Measurements from ENCODE around the gene AHCY.
"Not testable (repeated sequence)": the region's sequence is repeated elsewhere in the genome, so short reads cannot be mapped to it uniquely, and the experiment has no call there.

Gene AHCY

GRCh38 chr20:34298294-34298784 is 4.8 kb downstream of the AHCY start:
- not testable (repeated sequence) for H3K27me3 Mint-ChIP-seq, DNase-seq, H3K36me3 Mint-ChIP-seq, H3K27ac Mint-ChIP-seq, H3K4me3 Mint-ChIP-seq, H3K9me3 Mint-ChIP-seq
- CTCF ChIA-PET: interaction anchor here (1.2 kb wide), 1 partner anchor 238 kb away, joined by 3 read pairs; no protein-coding TSS in a partner anchor
- H3K4me1 Mint-ChIP-seq: peaks cover 17% of the 10 kb centered on the region

- no peak overlapping the region for H3K4me3 Mint-ChIP-seq
- H3K36me3 Mint-ChIP-seq: peaks cover 20% of the 10 kb centered on the region
- DNase-seq: no peak
- CTCF ChIA-PET: interaction anchor here (2.0 kb wide), 1 partner anchor 17 kb away, joined by 7 read pairs; no protein-coding TSS in a partner anchor
- H3K9me3 Mint-ChIP-seq: no peaks in the 10 kb centered on the region
- no peaks in the 10 kb centered on the region for H3K27me3 Mint-ChIP-seq
- peaks cover 4% of the 10 kb centered on the region for H3K4me1 Mint-ChIP-seq
- H3K27ac Mint-ChIP-seq: no peak overlapping the region
Measured at GRCh38 chr20:34296468-34296867, 6.7 kb downstream of the AHCY start.

GRCh38 chr20:34295284-34295683 is 7.9 kb downstream of the AHCY start:
- no peak overlapping the region for H3K27ac Mint-ChIP-seq
- peaks cover 30% of the 10 kb centered on the region for H3K36me3 Mint-ChIP-seq
- H3K4me1 Mint-ChIP-seq: no peaks in the 10 kb centered on the region
- H3K4me3 Mint-ChIP-seq: no peak overlapping the region
- DNase-seq: no peak
- H3K27me3 Mint-ChIP-seq: no peaks in the 10 kb centered on the region
- CTCF ChIA-PET: interaction anchor here (0.5 to 2.0 kb wide), 4 partner anchors 18 to 474 kb away, joined by 3 to 7 read pairs (median 4); no protein-coding TSS in a partner anchor
- no peaks in the 10 kb centered on the region for H3K9me3 Mint-ChIP-seq

GRCh38 chr20:34294563-34294962 is 8.6 kb downstream of the AHCY start:
- H3K9me3 Mint-ChIP-seq: no peaks in the 10 kb centered on the region
- no peaks in the 10 kb centered on the region for H3K27me3 Mint-ChIP-seq
- CTCF ChIA-PET: interaction anchor here (0.7 to 1.1 kb wide), 2 partner anchors 229 to 475 kb away, joined by 3 to 5 read pairs; no protein-coding TSS in a partner anchor
- no peak overlapping the region for H3K27ac Mint-ChIP-seq
- H3K4me1 Mint-ChIP-seq: no peaks in the 10 kb centered on the region
- DNase-seq: no peak
- peaks cover 36% of the 10 kb centered on the region for H3K36me3 Mint-ChIP-seq
- H3K4me3 Mint-ChIP-seq: no peak overlapping the region

GRCh38 chr20:34293589-34293988 is 9.6 kb downstream of the AHCY start:
- no peak overlapping the region for H3K4me3 Mint-ChIP-seq
- H3K36me3 Mint-ChIP-seq: peaks cover 38% of the 10 kb centered on the region
- no peaks in the 10 kb centered on the region for H3K4me1 Mint-ChIP-seq
- no peaks in the 10 kb centered on the region for H3K9me3 Mint-ChIP-seq
- no peaks in the 10 kb centered on the region for H3K27me3 Mint-ChIP-seq
- DNase-seq: no peak
- H3K27ac Mint-ChIP-seq: no peak overlapping the region
- CTCF ChIA-PET: no interaction called here

- H3K4me3 Mint-ChIP-seq: no peak overlapping the region
- H3K27me3 Mint-ChIP-seq: no peaks in the 10 kb centered on the region
- H3K27ac Mint-ChIP-seq: peak overlapping the region; percentile 21
- CTCF ChIA-PET: no interaction called here
- no peak for DNase-seq
- H3K4me1 Mint-ChIP-seq: no peaks in the 10 kb centered on the region
- H3K9me3 Mint-ChIP-seq: no peaks in the 10 kb centered on the region
- H3K36me3 Mint-ChIP-seq: peaks cover 38% of the 10 kb centered on the region
Measured at GRCh38 chr20:34293119-34293518, 10.0 kb downstream of the AHCY start.

- no peak for DNase-seq
- CTCF ChIA-PET: no interaction called here
- Mint-ChIP-seq H3K4me3 (no peak overlapping the region), H3K4me1 (no peaks in the 10 kb centered on the region), H3K9me3 (no peaks in the 10 kb centered on the region), H3K27me3 (no peaks in the 10 kb centered on the region), H3K36me3 (peaks cover 40% of the 10 kb centered on the region), H3K27ac (no peak overlapping the region)
Measured at GRCh38 chr20:34292496-34292895, 10.7 kb downstream of the AHCY start.

GRCh38 chr20:34290471-34290870 is 12.7 kb downstream of the AHCY start:
- Mint-ChIP-seq H3K9me3 (no peaks in the 10 kb centered on the region), H3K27ac (no peak overlapping the region), H3K4me1 (no peaks in the 10 kb centered on the region), H3K4me3 (no peak overlapping the region), H3K27me3 (no peaks in the 10 kb centered on the region), H3K36me3 (peaks cover 45% of the 10 kb centered on the region)
- no peak for DNase-seq
- CTCF ChIA-PET: no interaction called here

- H3K27ac Mint-ChIP-seq, CTCF ChIA-PET, H3K4me3 Mint-ChIP-seq, H3K9me3 Mint-ChIP-seq, H3K4me1 Mint-ChIP-seq, DNase-seq, H3K27me3 Mint-ChIP-seq: not testable (repeated sequence)
- peaks cover 37% of the 10 kb centered on the region for H3K36me3 Mint-ChIP-seq
Measured at GRCh38 chr20:34287500-34287899, 15.7 kb downstream of the AHCY start.

- no peak overlapping the region for H3K27ac Mint-ChIP-seq
- DNase-seq: no peak
- CTCF ChIA-PET: no interaction called here
- H3K9me3 Mint-ChIP-seq: no peaks in the 10 kb centered on the region
- H3K4me1 Mint-ChIP-seq: no peaks in the 10 kb centered on the region
- peaks cover 21% of the 10 kb centered on the region for H3K36me3 Mint-ChIP-seq
- H3K27me3 Mint-ChIP-seq: no peaks in the 10 kb centered on the region
- H3K4me3 Mint-ChIP-seq: no peak overlapping the region
Measured at GRCh38 chr20:34285450-34285849, 17.7 kb downstream of the AHCY start.

- Mint-ChIP-seq H3K4me1 (no peaks in the 10 kb centered on the region), H3K27ac (no peak overlapping the region), H3K4me3 (no peak overlapping the region), H3K27me3 (no peaks in the 10 kb centered on the region), H3K9me3 (no peaks in the 10 kb centered on the region), H3K36me3 (peaks cover 13% of the 10 kb centered on the region)
- CTCF ChIA-PET: interaction anchor here (0.6 kb wide), 1 partner anchor 12 kb away, joined by 3 read pairs; no protein-coding TSS in a partner anchor
- DNase-seq: no peak
Measured at GRCh38 chr20:34283844-34284243, 19.3 kb downstream of the AHCY start.

- Mint-ChIP-seq H3K27me3 (no peaks in the 10 kb centered on the region), H3K9me3 (no peaks in the 10 kb centered on the region), H3K27ac (no peak overlapping the region), H3K4me1 (no peaks in the 10 kb centered on the region), H3K36me3 (peaks cover 7% of the 10 kb centered on the region), H3K4me3 (no peak overlapping the region)
- DNase-seq: no peak
- CTCF ChIA-PET: interaction anchor here (0.6 kb wide), 1 partner anchor 186 kb away, joined by 4 read pairs; no protein-coding TSS in a partner anchor
Measured at GRCh38 chr20:34282041-34282440, 21.1 kb downstream of the AHCY start.

GRCh38 chr20:34281177-34281576 is 22.0 kb downstream of the AHCY start:
- Mint-ChIP-seq H3K27ac (no peak overlapping the region), H3K9me3 (no peaks in the 10 kb centered on the region), H3K4me3 (no peak overlapping the region), H3K4me1 (no peaks in the 10 kb centered on the region), H3K27me3 (no peaks in the 10 kb centered on the region), H3K36me3 (peaks cover 6% of the 10 kb centered on the region)
- no peak for DNase-seq
- CTCF ChIA-PET: no interaction called here

- Mint-ChIP-seq H3K27me3 (no peaks in the 10 kb centered on the region), H3K9me3 (no peaks in the 10 kb centered on the region), H3K4me1 (no peaks in the 10 kb centered on the region), H3K36me3 (peaks cover 15% of the 10 kb centered on the region), H3K27ac (no peak overlapping the region), H3K4me3 (no peak overlapping the region)
- DNase-seq: no peak
- CTCF ChIA-PET: no interaction called here
Measured at GRCh38 chr20:34274694-34275093, 28.5 kb downstream of the AHCY start.

GRCh38 chr20:34271956-34272355 is 31.2 kb downstream of the AHCY start:
- Mint-ChIP-seq H3K36me3 (peaks cover 15% of the 10 kb centered on the region), H3K9me3 (no peaks in the 10 kb centered on the region), H3K4me1 (peaks cover 8% of the 10 kb centered on the region), H3K4me3 (no peak overlapping the region), H3K27ac (no peak overlapping the region), H3K27me3 (peaks cover 14% of the 10 kb centered on the region)
- CTCF ChIA-PET: interaction anchor here (0.6 to 0.7 kb wide), 2 partner anchors 12 to 578 kb away, joined by 3 read pairs; no protein-coding TSS in a partner anchor
- DNase-seq: no peak
